NCI-H128 (cell line): ENCODE measurements around the gene ACTN4.

Experiments
- DNase-seq: peaks from one replicate; lab custom pipeline; 2025; ENCODE audit not compliant: unreplicated experiment; lab: John Stamatoyannopoulos, UW

Gene ACTN4

DNA sequence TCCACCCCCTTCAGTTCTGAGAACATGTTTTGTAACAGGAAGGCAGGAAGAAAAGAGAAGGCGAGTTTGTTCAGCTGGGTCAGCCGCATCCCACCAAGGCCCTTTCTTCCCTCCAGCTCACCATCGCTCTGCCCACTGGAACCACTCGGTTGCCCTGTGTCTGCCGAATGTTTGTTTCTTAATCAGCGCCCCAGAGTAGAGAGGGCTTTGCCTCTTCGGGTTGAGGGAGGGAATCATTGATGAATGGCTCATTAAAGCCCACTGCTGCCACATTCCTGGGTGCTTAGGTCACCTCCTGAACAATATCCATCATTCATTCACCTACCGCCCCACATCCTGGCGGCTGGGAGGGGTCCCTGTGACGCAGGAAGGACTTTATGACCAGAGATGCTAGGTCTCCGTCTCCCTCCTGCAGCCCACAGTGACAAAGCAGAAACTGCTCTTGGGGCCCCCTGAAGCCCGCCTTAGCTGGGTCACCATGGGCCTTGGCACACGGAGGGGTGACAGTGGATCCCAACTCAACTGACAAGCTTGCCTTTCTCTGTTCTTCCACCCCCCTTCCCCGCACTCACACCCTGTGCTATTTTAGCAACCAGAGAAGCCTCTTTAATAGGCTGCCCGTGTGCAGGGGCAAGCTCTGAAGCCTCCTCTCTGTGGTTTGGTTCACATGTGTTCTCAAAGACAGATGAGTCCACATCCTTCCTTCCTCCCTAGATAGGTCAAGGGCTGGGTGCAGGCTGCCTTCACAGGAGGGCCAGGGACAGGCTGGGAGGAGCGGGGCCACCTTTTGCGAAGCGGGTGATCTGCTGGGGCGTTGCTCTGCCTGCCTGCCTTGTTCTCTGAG is 46.2 kb downstream of the ACTN4 start:
- no peak for DNase-seq

DNA sequence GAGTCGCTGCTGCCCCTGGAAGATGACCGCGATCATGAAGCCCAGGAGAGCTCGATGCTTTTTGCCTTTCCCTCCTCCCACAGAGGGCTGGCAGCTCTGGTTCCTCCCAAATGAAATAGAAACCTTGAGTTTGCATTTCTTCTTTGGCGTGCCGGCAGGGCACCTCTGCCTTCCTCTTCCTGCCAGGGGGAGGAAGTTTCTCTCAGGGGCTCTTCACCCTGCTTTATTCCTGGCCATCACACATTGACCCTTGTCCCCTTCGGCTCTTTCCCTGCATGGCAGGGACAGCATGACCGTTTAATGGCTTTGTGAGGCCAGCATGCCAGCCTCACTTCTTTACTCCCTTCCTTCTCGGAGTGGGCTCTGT is 47.9 kb downstream of the ACTN4 start:
- no peak for DNase-seq

DNA sequence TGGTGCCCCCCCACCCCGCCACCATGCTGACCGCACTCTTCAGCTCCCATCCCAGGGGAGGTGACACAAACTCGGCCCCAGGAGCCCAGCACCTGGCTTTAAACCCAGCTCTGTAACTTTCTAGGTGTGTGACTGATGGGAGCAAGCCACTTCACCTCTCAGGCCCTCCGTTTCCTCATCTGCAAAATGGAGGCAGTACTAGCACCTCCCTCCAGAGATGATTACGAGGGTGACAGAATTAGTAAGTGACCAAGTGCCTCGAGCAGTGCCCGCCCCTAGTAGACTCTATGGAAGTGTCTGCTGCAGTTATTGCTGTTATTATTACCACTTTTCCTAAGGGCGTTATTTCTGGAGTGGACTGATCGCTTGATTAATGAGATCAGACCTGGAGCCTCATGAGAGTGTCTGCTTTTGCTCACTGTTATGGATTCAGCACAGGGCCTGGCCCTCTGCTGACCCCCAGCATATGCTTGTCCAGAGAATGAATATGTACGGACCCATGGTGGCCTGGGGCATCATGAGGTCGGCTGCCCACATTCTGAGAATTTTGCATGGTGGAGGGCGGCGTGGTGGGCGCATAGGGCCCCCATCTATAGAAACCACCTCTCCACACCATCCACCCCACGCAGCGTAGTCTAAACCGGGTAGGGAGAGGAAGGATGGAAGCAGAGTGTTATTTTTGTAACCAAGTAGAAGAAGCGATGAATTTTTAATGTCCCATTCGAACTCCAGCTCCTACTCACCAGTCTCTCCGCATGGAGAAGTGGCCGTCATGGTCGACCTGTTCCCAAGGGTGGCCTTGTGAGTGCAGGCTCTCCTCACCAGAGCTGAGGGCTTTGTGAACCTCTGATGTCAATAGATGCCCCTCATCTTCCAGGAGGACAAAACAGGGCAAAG is 48.6 kb downstream of the ACTN4 start:
- DNase-seq, result no peak

DNA sequence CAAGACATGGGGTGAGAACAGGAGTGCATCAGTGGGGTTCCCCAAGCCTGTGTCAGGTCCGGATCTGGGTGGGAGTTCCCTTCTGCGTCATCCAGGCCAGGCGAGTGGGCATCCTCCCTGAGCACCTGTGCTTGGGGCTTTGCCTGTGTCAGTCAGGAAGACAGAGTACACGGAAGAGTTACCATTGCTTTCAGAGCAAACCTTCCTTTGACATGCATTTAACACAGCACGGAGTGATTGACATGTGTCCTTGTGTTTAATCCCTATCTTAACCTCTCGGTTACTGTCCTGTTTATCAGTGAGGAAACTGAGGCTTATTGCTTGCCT is 49.2 kb downstream of the ACTN4 start:
- DNase-seq, result no peak

DNA sequence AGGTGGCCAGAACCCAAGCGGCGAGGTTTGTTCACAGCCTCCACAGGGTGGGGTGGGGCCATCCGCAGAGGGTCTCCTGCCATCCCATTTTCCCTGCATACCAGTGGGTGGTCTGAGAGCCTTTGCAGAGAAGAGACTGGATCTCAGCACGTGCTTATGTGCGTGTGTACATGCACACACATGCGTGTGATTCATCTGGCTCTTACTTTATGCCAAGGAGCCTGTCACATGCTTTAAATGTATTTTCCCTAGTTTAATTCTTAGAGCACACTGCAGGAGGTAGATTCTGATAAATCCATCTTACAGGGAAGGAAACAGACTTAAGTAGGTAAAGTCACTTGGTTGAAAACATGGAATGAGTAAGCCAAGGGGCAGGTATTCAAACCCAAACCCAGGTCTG is 49.7 kb downstream of the ACTN4 start:
- DNase-seq, result no peak

DNA sequence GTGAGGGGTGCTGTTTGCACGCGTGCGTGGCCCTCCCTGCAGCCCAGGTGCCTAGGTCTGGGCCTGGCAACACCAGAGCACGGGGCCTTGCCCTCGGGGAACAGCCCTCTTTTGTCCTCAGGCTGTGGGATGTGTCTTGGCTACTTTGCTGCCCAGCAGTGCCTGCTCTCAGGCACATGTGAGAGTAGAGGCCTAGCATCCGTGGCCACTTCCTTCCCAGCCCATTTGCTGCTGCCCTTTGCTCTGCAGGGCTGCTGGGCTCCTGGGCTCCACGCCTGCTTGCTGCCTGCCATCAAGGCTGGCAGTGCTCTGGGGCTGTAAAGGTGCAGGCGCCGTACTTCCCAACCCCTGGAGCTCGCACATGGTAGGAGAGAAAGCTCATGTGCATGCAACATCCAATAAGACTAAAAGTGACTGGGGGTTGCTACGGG is 50.2 kb downstream of the ACTN4 start:
- DNase-seq, result no peak

DNA sequence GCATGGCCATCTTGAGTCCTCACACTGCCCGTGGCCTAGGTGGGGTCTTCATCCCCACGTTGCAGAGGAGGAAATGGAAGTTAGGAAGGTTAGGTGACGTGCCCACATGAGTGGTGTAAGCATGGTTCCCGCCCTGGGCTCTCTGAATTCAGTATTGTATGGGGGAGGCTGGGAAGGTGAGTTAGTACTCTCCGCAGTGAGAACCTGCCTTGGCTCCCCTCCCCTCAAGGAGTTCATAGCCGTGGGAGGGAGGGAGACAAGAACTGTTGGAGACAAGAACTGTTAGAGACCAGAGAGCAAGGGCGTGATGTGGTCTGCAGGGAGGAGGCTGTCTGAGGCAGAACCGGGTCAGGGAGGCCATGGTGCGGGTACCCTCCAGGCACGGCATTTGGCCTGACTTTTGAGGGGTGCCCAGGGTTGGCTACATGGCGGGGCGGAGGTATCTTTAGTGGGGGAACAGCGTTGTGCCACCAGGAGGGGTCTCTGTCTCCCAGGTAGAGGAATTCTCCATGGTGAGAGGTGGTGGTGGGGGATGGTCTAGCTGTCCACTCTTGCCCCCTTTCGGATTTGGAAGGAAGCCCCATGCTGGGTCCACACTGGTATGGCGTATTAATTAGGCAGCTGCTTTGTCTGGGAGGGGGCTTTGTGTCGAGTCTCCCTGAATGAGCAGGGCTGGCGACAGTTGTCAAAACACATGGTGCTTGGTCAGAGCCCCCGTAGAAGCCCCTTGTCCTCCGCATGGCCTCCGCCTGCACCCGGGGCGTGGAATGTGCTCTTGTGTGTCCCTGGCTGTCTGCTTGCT is 51.0 kb downstream of the ACTN4 start:
- no peak for DNase-seq

DNA sequence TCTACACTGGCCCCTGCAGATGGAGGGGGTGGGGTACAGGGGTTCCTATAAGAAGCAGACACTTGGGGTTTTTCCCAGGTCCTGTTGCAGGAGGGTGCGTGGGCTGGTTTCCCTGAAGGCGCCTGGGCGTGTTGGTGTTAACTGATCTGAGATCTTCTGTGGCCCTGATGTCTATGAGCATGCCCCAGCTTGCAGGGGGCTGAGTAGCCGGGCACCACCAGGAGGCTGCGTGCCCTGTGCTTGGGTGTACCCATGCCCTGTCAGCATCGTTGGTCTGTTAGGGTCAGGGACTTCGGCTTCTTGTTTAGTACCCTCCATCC is 51.5 kb downstream of the ACTN4 start:
- no peak for DNase-seq

DNA sequence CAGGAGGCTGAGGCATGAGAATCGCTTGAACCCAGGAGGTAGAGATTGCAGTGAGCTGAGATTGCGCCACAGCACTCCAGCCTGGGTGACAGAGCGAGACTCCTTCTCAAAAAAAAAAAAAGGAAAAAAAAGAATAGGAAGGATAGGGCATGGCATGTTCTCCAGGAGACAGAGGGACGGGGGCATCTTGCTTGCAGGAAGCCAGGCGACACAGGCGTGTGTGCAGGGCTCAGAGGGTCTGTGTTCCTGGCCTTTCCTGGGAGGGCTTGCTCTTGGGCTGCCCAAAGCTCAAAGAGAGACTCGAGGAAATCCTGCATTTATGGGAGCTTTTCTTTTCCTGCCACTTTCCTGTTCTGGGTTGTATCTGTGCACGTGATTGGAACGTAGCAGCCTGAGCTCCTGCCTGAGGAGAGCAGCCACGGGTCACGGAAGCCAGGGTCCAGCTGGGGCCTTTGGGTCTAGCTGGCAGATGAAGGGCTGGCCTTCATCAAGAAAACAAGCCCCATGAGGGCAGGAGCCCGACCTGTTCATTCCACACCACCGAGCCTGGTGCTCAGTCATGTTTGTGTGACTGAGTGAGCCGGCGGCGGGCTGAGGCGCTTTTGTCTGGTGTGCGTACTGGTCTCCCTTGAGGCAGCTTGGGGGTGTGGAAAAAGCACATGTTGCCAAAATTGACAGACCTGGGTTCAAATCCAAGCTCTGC is 52.3 kb downstream of the ACTN4 start:
- no peak for DNase-seq

DNA sequence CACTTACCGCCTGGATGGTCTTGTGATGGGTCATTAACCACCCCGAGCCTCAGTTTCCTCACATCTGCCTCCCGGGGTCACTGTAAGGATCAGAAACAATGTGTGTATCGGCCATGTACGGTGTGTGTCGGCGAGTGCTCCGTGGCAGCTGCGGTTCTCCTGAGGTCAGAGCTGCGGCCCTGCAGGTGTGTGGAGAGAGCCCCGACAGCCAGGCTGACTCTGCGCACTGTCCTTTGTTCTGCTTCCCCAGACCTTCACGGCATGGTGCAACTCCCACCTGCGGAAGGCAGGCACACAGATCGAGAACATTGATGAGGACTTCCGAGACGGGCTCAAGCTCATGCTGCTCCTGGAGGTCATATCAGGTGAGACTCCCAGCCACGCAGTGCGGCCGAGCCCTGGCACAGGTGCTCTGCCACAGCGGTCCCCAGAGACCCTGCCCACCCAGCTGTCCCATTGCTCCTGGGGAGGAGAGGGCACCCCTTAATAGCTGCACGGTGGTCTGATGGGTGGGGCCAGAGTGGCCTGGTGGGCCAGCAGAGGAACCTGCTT is 53.0 kb downstream of the ACTN4 start:
- DNase-seq, result no peak

DNA sequence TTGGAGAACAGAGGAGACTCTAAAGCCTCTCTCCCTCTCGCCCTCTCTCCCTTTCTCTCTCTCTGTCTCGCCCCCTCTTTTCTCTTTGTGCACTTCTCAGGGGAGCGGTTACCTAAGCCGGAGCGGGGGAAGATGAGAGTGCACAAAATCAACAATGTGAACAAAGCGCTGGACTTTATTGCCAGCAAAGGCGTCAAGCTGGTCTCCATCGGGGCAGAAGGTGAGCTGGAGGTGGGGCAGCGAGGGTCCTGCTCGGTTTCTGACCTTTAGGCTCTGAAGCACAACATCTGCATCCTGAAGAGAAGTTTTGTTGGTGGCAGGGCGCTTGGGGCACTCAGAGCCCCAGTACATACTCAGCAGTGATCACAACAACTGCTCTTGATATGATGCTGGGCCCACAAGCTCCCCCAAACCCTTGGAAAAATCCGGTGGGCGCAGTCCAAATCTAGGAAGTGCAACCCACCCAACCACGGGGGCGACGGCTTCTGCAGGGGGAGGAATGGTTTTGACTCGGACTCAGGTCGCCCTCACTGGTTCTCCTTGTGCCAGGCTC is 53.5 kb downstream of the ACTN4 start:
- DNase-seq, result no peak

DNA sequence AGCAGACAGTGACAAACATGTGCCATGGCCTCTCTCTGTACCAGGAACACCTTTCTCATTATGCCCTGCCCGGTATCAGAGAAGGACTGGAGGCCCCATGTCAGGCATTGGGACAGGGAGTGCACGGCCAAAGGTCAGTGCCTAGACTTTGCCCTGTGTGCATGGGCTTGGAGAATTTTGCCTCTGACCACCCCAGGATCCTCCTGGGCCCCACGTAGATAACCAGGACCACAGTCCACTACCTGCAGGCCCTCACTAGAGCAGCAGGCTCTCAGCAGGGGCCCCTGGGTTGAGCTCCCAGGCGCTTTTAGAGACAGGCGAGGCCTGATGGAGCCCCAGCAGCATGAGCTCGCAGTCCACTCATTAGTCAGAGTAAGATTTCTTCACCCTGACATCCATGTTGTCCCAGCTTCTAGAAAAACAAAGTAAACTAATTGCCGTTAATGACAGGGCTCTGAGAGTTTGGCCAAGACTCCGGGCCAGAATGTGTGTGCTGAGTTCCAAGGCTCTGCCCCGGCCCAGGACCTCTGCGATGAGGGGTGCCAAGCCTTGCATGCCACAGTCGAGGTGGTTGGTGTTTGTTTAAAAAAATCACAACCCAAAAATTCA is 54.1 kb downstream of the ACTN4 start:
- DNase-seq, result no peak

DNA sequence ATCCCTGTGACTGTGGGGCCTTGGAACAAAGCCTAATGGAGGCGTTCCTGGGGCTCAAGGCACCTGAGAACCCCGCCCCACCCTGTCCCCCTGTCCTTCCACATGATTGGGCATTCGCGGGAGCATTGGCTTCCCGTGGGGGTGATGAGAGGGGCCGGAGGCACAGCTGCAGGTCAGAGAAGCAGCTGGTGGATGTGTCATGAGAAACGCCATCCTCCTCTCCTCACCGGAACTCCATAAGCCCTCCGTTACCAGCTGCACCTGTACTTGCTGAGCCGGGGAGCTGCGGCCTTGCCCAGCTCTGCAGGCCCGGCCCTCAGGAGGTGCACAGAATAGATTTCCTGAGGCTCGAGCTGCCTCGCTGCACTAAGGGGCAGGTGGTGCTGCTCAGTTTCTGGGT is 54.8 kb downstream of the ACTN4 start:
- no peak for DNase-seq

DNA sequence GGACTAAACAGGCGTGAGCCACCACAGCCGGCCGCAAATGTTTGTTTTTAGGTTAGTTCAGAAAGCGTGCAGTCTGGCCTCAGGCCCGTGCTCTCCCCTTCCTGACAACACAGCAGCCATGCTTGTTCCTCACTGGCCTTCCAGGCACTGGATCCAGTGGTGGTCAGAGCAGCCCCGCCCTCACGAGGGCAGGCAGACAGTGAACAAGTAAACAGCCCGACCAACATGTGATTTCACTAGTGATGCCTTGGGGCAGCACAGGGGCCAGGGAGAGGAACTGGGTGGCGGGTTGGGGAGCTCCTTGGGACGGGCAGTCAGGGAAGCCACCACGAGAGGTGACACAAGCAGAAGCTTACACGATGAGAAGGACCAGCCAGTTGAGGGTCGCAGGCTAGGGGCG is 56.1 kb downstream of the ACTN4 start:
- no peak for DNase-seq

DNA sequence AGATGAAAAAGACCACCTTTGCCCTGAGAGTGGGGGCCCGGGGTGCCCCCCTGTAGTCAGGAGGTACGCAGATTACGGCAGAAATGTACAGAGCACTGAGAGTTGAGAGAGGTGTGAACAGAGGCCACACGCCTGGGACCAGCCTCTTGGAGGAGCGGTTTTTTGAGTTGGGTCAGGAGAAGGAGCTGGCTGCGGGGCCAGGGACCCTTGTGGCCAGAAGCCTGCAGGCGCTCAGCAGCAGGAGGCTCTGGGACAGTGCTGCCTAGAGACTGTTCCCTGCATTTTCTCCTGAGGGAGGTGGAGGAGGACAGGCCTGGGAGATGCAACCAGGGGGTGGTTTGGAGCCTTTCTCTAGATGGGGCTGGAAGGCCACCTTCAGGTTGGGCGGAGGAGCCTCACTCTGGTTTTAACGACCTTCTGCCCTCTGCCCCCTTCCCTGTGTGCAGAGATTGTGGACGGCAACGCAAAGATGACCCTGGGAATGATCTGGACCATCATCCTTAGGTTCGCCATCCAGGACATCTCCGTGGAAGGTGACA is 57.1 kb downstream of the ACTN4 start:
- no peak for DNase-seq

DNA sequence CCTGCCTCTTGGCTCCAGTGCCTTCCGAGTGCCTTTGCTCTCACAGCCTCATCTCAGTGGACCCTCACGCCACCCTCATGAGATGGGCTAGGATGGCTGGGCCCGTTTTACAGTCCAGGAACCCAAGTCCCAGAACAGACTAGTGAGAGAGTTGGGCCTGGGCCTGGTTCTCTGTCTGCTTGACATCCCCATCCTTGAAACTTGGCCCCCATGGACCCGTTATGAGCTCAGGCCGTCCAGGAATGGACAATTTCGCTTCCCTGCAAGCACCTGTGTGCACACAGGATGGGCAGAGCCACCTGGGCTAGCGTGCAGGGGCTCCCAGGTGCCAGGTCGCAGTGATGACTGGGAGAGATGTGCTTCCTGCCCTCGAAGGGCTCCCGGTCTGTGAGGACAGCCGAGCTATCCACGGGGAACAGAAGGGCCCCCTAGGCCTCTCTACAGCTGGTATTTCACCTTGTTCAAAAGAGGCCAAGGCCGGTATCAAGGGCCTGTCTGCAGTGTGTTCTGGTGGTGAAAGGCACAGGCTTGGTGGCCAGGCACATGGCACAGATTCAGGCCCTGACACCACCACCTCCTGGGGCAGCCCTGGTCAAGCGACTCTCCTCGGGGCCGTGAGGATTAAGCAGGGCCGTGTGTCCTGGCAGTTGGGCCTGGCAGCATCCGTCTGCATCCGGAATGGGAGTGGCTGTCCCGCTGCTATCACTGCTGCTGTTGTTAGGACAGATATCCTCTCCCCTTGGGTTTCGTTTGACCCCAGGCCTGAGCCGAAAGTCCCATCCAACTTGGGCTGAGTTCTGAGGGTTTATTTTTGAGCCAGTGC is 58.0 kb downstream of the ACTN4 start:
- no peak for DNase-seq

DNA sequence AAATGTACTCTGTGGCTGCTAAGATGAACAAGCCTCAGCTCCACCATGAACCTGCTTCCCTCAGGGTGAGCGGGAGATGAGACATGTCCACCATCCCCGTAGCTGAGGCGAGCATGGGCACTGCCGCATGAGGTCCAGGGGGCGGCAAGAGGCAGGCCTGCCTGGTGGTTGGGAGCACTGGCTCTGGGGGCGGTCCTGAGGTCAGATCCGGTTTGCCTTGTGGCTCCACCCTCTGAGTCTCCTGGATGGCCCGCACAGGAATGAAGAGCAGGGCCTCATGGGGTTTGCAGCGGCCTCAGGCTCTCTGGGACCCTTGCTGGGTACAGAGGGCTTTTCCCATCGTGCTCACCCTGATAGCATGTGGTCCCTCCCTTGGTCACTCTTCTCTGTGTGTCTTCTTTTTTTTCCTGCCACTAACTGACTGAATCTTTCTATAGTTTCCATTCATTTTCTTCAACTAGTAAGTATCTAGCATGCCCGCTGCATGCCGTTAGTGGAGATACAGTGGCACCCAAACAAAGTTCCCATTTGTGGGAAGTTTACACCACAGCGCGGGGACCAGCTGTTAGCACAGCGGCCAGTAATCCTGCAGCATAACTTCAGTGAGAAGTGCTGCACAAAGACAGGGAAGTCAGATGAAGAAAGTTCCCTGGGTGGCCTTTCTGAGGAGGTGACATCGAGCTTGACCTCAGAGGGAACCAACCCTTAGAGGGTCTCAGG is 59.5 kb downstream of the ACTN4 start:
- no peak for DNase-seq

DNA sequence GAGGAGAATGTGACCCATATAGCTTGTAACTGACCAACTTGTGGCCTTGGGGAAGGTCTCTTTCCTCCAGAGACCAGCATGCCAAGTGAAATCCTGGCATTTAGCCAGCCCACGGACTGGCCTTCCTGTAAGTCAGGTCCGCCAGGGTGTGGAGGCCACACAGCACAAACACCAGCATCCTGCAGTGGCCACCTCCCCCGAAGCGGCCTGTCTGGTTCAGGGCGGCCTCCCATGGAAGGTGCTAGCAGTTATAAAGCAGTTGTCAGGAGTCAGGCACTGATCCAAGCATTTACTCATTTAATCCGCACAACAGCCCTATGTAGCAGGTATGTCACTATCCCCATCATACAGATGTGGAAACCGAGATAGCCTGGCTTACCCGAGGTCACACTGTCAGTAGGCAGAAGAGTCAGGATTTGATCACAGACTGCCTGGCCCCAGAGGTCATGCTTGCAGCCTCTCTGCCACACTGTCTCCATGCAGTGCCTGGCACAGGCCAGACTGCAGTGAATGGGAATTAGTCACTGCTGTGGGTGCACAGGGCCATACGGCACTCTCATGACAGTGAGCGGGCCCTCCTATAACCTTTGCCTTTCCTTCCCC is 60.2 kb downstream of the ACTN4 start:
- DNase-seq, result no peak
